IMR-90 (cell line): ENCODE results near the gene ZFP90. TPM values are rescaled to one million over a fixed set of nuclear protein-coding genes. Genes with fewer than 3 reads are reported as not detected.
A peak's percentile ranks its signal among the peaks of the same experiment; 100 is the strongest.

ENCODE experiments used
- ATAC-seq: fragments of 200-7000 bp; cut with Tn5 transposase; 2 replicates; pipeline ENCODE4 v1.9.1; 2020; ENCODE audit warnings: low read depth, mild to moderate bottlenecking, moderate library complexity
- BruUV-seq: library from RNA; stranded (reverse); fragments of 400-500 nt; replicated peaks from 2 replicates; lab custom pipeline; 2021; lab: Mats Ljungman, UMichigan
- CTCF ChIA-PET: fragments of 300-600 bp; formaldehyde crosslinking; extraction: SDS; loops from one replicate; lab custom pipeline; 2021; ENCODE audit warnings: antibody characterized with exemption; lab: Yijun Ruan, JAX
- POLR2A ChIA-PET: fragments of 300-600 bp; sonication (Branson Sonifier 250); formaldehyde crosslinking; loops from one replicate; lab custom pipeline; 2022; ENCODE audit warnings: antibody characterized with exemption; ENCODE audit not compliant: unreplicated experiment; lab: Charles Lee
- DNase-seq: peaks from one replicate; pipeline ENCODE4 v3.0.0; 2013
- H2AFZ ChIP-seq: replicated peaks from 2 replicates; pipeline ENCODE3; 2013; ENCODE audit warnings: low read length, mild to moderate bottlenecking; ENCODE audit not compliant: poor library complexity
- H2AK5ac ChIP-seq: 2 replicates; pipeline ENCODE4 v1.6.1; 2013; ENCODE audit warnings: low read depth, low read length, inconsistent platforms
- H2AK9ac ChIP-seq: replicated peaks from 2 replicates; pipeline ENCODE3; 2013; ENCODE audit warnings: mild to moderate bottlenecking, low read depth, low read length, moderate library complexity; ENCODE audit not compliant: poor library complexity
- H2BK120ac ChIP-seq: 2 replicates; pipeline ENCODE4 v1.6.1; 2013; ENCODE audit warnings: low read depth, low read length, inconsistent platforms
- H2BK15ac ChIP-seq: 3 replicates; pipeline ENCODE4 v1.6.1; 2013; ENCODE audit warnings: low read depth, low read length, inconsistent platforms
- H2BK20ac ChIP-seq: 2 replicates; pipeline ENCODE4 v1.6.1; 2013; ENCODE audit warnings: low read depth, mild to moderate bottlenecking, inconsistent platforms, low read length, moderate library complexity
- H2BK5ac ChIP-seq: 2 replicates; pipeline ENCODE4 v1.6.1; 2013; ENCODE audit warnings: mild to moderate bottlenecking, low read depth, low read length, inconsistent platforms; ENCODE audit not compliant: poor library complexity, severe bottlenecking
- H3K14ac ChIP-seq: replicated peaks from 2 replicates; pipeline ENCODE4 v1.6.1; 2013; ENCODE audit warnings: low read depth, low read length, inconsistent platforms
- H3K18ac ChIP-seq: 2 replicates; pipeline ENCODE4 v1.6.1; 2013; ENCODE audit warnings: low read depth, low read length, control low read depth
- H3K23ac ChIP-seq: 2 replicates; pipeline ENCODE4 v1.6.1; 2013; ENCODE audit warnings: low read depth, low read length, inconsistent platforms
- H3K27ac ChIP-seq: 2 replicates; pipeline ENCODE4 v1.5.1; 2013; ENCODE audit warnings: mild to moderate bottlenecking, control low read depth, low read length; ENCODE audit not compliant: insufficient read depth
- H3K27me3 ChIP-seq: 2 replicates; pipeline ENCODE4 v1.6.1; 2013; ENCODE audit warnings: low read length; ENCODE audit not compliant: control insufficient read depth, insufficient read depth
- H3K36me3 ChIP-seq: 2 replicates; pipeline ENCODE4 v1.6.1; 2013; ENCODE audit warnings: low read length, mixed read lengths; ENCODE audit not compliant: control insufficient read depth, insufficient read depth
- H3K4ac ChIP-seq: 2 replicates; pipeline ENCODE4 v1.6.1; 2013; ENCODE audit warnings: low read depth, low read length, inconsistent platforms
- H3K4me1 ChIP-seq: 2 replicates; pipeline ENCODE4 v1.6.1; 2013; ENCODE audit warnings: low read length, mixed read lengths; ENCODE audit not compliant: control insufficient read depth, insufficient read depth
- H3K4me2 ChIP-seq: 2 replicates; pipeline ENCODE4 v1.6.1; 2013; ENCODE audit warnings: low read depth, mild to moderate bottlenecking, control low read depth, low read length, moderate library complexity
- H3K4me3 ChIP-seq: 2 replicates; pipeline ENCODE4 v1.5.1; 2013; ENCODE audit warnings: low read depth, mild to moderate bottlenecking, control low read depth, low read length, moderate library complexity; ENCODE audit not compliant: insufficient read depth
- H3K56ac ChIP-seq: 2 replicates; pipeline ENCODE4 v1.6.1; 2013; ENCODE audit warnings: low read length, inconsistent platforms; ENCODE audit not compliant: insufficient read depth; ENCODE audit errors: extremely low read depth
- H3K79me1 ChIP-seq, 2 experiments: 2 replicates each; pipeline ENCODE4 v1.6.1; 2013; ENCODE audit warnings: low read length in 2 of 2, inconsistent platforms in 1 of 2, low read depth in 1 of 2
- H3K9ac ChIP-seq: 2 replicates; pipeline ENCODE4 v1.6.1; 2013; ENCODE audit warnings: low read depth, low read length, control low read depth
- H3K9me1 ChIP-seq: 2 replicates; pipeline ENCODE4 v1.6.1; 2013; ENCODE audit warnings: low read length, inconsistent platforms; ENCODE audit not compliant: insufficient read depth
- H3K9me3 ChIP-seq: 2 replicates; pipeline ENCODE4 v1.6.1; 2013; ENCODE audit warnings: low read length; ENCODE audit not compliant: control insufficient read depth, insufficient read depth
- H4K20me1 ChIP-seq: 2 replicates; pipeline ENCODE4 v1.6.1; 2013; ENCODE audit warnings: low read length, inconsistent platforms; ENCODE audit not compliant: insufficient read depth
- H4K5ac ChIP-seq: 2 replicates; pipeline ENCODE4 v1.6.1; 2013; ENCODE audit warnings: mild to moderate bottlenecking, low read depth, low read length, control low read depth
- H4K8ac ChIP-seq, 2 experiments: 2 replicates each; pipeline ENCODE4 v1.6.1; 2013; ENCODE audit warnings: low read depth in 2 of 2, low read length in 2 of 2, control low read depth in 1 of 2, inconsistent platforms in 1 of 2
- H4K91ac ChIP-seq: 2 replicates; pipeline ENCODE4 v1.6.1; 2013; ENCODE audit warnings: low read depth, low read length, inconsistent platforms; ENCODE audit not compliant: insufficient read depth
- BHLHE40 ChIP-seq: fragments of 150-350 bp; IDR thresholded peaks from 2 replicates; pipeline ENCODE4 v1.6.1; 2016; ENCODE audit warnings: mild to moderate bottlenecking, low read depth, low read length
- CHD1 ChIP-seq: IDR thresholded peaks from 2 replicates; pipeline ENCODE4 v1.6.1; 2012; ENCODE audit warnings: low read depth, low read length, improper control_type of control experiment
- MXI1 ChIP-seq: IDR thresholded peaks from 2 replicates; pipeline ENCODE4 v1.6.1; 2012; ENCODE audit warnings: low read depth, mild to moderate bottlenecking, low read length, moderate library complexity, borderline replicate concordance
- USF2 ChIP-seq: fragments of 150-350 bp; IDR thresholded peaks from 2 replicates; pipeline ENCODE4 v1.6.1; 2017; ENCODE audit warnings: mild to moderate bottlenecking, antibody characterized with exemption, low read length, low read depth
- WGBS, 2 experiments: methylation state at CpG; one replicate each; pipeline versions ENCODE4 v1.1.5 to v1.1.7; 2013; ENCODE audit warnings: missing lambda C conversion rate in 2 of 2; ENCODE audit not compliant: insufficient read length in 1 of 2; ENCODE audit errors: extremely low coverage in 2 of 2; 5-methylcytosine and 5-hydroxymethylcytosine counted together
- dilution Hi-C: fragments of 300-500 bp; cut with HindIII; formaldehyde crosslinking; loops from one replicate; pipeline ENCODE4 v1.14.3; 2018; ENCODE audit warnings: low sequenced_read_pairs; ENCODE audit not compliant: unreplicated experiment
- in situ Hi-C: fragments of 300-500 bp; cut with MboI; formaldehyde crosslinking; loops from 3 replicates; pipeline ENCODE4 v1.14.3; 2019; ENCODE audit warnings: low sequenced_read_pairs, inconsistent platforms, mixed read lengths
- intact Hi-C: fragments of 100-400 bp; cut with micrococcal nuclease; formaldehyde crosslinking; loops from 2 replicates; pipeline ENCODE4 v1.10.0; 2022
- polyA plus RNA-seq, 3 experiments: library from polyadenylated mRNA; depleted of rRNA; stranded (reverse); fragments of >200 nt; gene quantifications; 2 replicates each; pipeline ENCODE4 v1.2.3, GENCODE V29; 2012; ENCODE audit warnings: low replicate concordance in 1 of 3
- total RNA-seq: library from RNA; depleted of rRNA; stranded (reverse); fragments of >200 nt; gene quantifications from 2 replicates; pipeline ENCODE4 v1.2.3, GENCODE V29; 2012

The ZFP90 gene
- total and polyA plus RNA-seq, 2 of the 4 experiments (the other 2 are of a cell fraction) = 7.3 to 22.6 TPM

- ChIA-PET POLR2A (no interaction called here), CTCF (no interaction called here)
- no peaks in the 10 kb centered on the region for H3K79me1 ChIP-seq
- H2BK120ac ChIP-seq = no peak overlapping the region
- no peak overlapping the region for H2BK5ac ChIP-seq
- no peak overlapping the region for H4K91ac ChIP-seq
- no peaks in the 10 kb centered on the region for H3K4me1 ChIP-seq
- H3K56ac ChIP-seq = no peak overlapping the region
- no peak overlapping the region for H2AFZ ChIP-seq
- H3K23ac ChIP-seq = no peak overlapping the region
- DNase-seq (peak; percentile 61), ATAC-seq (no peak)
- peaks cover 12% of the 10 kb centered on the region for H3K27me3 ChIP-seq
- no peak overlapping the region for H4K8ac ChIP-seq
- no peak overlapping the region for H2AK9ac ChIP-seq
- TF ChIP-seq CHD1 (no peak), USF2 (peak; percentile 88), BHLHE40 (peak; percentile 67), MXI1 (no peak)
- no peak overlapping the region for H3K18ac ChIP-seq
- H3K4me3 ChIP-seq = no peak overlapping the region
- 0 out of 2 replicates have a peak, but pooled peaks cover 2% of the 10 kb centered on the region for H3K9me3 ChIP-seq
- H4K20me1 ChIP-seq = no peaks in the 10 kb centered on the region
- no peaks in the 10 kb centered on the region for H3K36me3 ChIP-seq
- H2BK20ac ChIP-seq = no peak overlapping the region
- 21% methylated on average over 3 of the region's 13 CpGs; no CpG with 5 or more reads in 1 of the 2 experiments for WGBS, 2 experiments
- no peak overlapping the region for H2AK5ac ChIP-seq
- H3K14ac ChIP-seq = no peak overlapping the region
- dilution Hi-C loops = no loop called here
- no peak overlapping the region for H4K5ac ChIP-seq
- H3K9me1 ChIP-seq = no peaks in the 10 kb centered on the region
- no peak overlapping the region for H3K27ac ChIP-seq
- no peak overlapping the region for H2BK15ac ChIP-seq
- no peak overlapping the region for H3K4me2 ChIP-seq
- intact Hi-C loops = no loop called here
- no TSS peak for BruUV-seq
- no peak overlapping the region for H3K9ac ChIP-seq
- in situ Hi-C loops = no loop called here
- H3K4ac ChIP-seq = no peak overlapping the region
Measured at GRCh38 chr16:68490829-68491575, 48.1 kb upstream of the ZFP90 start.
